ENCODE measurements around the gene LDAF1.
"Not testable (repeated sequence)": the region's sequence is repeated elsewhere in the genome, so short reads cannot be mapped to it uniquely, and the experiment has no call there.

LDAF1 gene

DNA sequence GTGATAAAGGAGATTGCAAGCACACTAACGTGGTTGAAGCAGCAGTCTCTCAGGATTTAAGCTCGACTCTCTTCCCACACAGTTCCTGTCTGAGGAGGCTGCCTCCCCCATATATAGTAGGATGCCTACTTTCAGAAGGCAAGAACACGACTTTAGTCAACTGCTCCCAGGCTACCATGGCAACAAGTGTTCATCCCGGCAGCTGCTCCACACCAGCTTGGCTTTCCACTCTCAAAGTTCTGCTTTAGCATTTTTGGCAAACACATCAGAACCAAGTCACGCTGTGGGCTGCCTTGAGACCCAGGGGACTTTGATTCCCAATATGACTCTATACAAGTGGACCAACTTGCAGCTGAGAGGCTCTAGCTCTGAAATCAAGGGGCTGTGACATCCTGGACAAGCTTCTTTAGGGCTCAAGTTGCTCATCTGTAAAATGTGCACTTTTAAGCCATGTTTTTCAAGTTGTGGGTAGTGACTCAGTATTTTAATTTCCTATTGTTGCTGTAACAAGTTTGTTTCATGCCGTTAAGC is 36.4 kb downstream of the LDAF1 start:
- no peak for DNase-seq (ENCODE audit: low read depth in 2 of 3, low spot score in 1 of 3)

DNA sequence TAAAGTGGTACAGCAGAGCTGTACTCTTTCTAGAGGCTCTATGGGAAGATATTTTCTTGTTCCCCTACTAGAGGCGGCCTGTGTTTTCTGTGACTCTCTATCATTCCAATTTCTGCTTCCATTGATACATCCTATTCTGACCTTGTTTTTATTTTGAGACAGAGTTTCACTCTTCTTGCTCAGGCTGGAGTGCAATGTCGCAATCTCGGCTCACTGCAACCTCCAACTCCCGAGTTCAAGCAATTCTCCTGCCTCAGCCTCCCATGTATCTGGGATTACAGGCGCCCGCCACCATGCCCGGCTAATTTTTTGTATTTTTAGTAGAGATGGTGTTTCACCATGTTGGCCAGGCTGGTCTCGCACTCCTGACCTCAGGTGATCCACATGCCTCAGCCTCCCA is 36.9 kb downstream of the LDAF1 start:
- DNase-seq (ENCODE audit: low read depth in 2 of 3, low spot score in 1 of 3): not testable (repeated sequence)

DNA sequence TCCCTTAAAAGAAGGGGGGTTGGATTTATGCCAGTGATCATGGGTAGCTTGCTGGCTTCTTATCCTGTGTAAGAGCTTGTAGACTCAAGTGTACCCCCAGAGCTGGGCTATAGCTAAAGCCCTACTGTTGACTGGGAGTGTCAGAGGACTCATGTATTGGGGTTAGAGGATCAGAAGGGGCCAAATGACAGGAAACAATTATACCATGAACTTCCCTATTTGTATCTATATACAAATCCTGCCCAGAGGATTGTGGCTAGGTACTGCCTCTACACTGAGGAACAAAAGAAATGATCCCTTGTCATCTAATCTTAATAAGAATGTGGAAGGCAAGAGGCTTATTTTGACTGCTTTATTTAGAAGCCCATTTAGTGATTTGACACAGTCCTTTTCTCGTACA is 38.6 kb downstream of the LDAF1 start:
- no peak for DNase-seq (ENCODE audit: low read depth in 2 of 3, low spot score in 1 of 3)

GRCh38 chr16:21197621-21198020 is 39.1 kb downstream of the LDAF1 start:
- DNase-seq (ENCODE audit: low read depth in 2 of 3, low spot score in 1 of 3): no peak

DNA sequence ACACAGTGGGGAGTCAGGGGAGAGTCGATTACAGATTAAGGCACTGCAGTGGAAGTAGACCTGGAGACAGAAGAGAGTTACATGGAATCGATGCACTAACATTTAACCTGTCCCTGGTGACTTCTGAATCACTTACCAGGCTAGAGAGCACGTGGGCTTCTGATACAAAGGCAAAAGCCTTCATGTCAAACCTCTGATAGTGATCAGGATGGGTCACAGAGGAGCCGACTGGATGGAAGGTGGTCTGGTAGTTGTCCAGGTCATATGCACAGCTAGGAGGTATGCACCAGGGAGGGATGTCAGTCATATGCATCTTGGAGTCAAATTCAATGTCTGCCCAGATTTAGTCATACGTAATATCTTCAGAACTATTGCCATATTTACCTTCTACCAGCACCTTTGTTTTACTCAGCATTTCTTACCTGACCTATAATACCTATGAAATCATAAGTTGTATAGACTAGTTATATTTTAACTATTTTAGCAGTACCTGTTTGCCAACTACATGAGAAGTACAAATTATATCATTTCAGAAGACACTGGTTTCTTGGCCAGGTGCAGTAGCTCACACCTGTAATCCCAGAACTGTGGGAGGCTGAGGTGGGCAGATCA is 41.2 kb downstream of the LDAF1 start:
- DNase-seq (ENCODE audit: low read depth in 2 of 3, low spot score in 1 of 3): no peak

DNA sequence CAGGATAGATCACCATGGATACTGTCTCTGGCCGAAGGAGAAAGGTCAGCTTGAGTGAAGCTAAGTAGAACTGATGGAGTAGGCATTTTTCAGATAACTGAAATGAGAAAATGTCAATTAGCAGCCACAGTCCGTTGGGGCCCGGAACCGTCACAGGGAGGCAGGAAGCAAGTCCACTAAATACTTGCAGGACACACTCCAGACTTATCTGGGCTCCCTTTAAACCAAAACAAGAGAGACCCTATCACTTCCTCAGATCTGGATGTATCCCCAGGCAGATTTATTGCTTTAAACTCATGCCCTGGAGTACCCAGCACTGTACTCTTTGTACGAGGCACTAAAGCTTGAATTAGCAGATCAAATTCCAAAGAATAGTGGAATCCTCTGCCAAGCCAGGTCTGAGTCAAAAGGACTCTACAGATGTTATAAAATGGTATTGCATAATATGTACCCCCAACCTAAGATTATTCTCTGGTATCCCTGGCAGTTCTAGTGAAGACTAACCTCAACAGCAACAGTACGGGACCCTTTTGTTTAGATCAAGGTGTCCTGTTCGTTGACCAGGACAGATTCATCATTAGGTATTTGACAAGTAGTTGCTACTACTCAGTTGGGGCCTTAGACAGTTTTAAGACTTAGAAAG is 44.8 kb downstream of the LDAF1 start:
- DNase-seq (ENCODE audit: low read depth in 2 of 3, low spot score in 1 of 3): no peak

- DNase-seq (ENCODE audit: low read depth in 2 of 3, low spot score in 1 of 3): no peak
Observed at GRCh38 chr16:21205303-21205702, 46.8 kb downstream of the LDAF1 start.

DNA sequence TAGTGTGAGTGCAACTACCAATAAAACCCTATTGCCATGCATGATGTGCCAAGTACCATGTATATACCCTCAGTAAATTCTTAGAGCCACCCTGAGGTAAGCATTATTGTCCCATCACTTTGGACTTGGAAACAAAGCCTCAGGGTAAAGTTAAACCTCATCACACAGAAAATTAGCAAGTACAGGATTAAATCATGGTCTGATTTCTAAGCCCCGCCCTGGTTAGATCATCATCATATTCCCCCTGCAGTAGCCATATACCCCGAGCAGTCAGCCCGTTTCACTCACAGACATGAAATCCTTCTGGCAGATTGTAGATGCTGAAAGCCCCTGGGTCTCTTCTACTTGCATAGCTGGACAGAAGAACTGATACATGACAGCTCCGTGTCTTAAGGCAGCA is 48.1 kb downstream of the LDAF1 start:
- no peak for DNase-seq (ENCODE audit: low read depth in 2 of 3, low spot score in 1 of 3)

DNA sequence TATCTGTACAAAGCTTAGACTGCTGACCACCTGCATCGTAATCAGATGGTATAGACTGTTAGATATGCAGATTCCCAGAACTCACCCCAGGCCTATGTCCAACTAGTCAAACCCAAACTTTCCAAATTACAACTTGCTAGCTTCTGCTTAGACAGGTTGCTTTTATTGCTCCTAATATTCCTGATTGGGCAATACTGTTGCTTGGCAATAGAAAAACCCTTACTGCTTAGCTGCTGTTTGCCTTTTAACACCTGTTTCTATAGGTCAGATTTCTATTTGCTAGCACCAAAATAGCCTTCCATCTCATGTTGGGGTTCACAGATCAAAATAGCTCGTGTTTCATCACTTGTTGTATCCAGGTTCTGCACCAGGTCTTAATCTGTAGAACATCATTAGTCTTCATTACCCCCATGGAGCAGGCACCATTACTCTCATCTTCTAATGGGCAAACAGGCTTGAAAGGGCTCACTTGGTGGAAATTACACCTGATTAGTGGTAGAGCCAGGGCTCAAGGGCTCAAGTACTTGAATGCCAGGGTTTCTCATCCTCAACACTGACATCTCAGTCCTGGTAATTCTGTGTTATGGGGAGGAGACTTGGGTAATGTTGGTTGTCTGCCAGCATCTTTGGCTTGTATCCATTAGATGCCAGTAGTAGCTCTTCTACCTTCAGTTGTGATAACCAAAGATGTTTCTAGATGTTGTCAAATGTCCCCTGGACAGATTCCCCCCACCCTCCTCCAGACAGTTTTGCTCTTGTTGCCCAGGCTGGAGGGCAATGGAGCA is 50.2 kb downstream of the LDAF1 start:
- no peak for DNase-seq (ENCODE audit: low read depth in 2 of 3, low spot score in 1 of 3)

DNA sequence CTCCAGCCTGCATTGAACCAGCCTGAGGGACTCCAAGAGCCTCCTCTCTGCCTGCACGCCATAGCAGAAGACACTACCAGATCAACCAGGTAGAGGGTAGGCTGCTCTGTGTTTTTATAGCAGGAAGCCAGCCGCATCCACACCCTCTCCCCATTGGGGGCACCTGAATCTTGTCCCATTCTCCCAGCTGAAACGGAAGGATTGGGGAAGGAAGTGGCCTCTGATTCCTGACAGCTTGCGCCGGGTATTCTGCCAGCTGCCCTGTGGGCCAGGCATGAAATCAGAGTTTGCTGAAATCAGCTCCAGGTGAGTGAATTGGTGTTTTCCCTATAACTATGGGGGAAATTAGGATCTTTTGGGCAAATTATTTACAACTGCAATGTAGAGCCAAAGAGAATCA is 53.0 kb downstream of the LDAF1 start, which contains the start of gene ZP2:
Gene ZP2 (minus strand): TSS at position 89 of the 400 bp plus-strand sequence. CDS start 27 bp downstream, at position 62.
- DNase-seq (ENCODE audit: low read depth in 2 of 3, low spot score in 1 of 3): no peak

DNA sequence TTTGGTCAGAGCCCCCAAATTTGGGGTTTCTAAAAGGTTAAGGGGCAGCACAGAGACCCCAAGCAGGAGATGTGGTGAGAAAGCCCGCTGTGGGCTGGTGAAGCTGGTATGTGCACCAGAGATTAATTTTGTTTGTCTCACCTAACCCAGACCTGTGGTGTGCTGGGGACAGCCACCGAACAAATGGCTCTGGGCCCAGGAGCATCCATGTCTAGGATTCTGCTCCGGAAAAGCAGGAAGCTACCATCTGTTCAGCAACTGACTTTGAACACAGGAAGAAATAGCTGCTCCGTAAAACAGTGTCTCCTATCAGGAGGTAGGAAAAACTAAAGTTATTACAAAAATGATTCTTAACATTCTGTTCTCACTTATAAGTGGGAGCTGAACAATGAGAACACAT is 55.6 kb downstream of the LDAF1 start:
- no peak for DNase-seq (ENCODE audit: low read depth in 2 of 3, low spot score in 1 of 3)

DNA sequence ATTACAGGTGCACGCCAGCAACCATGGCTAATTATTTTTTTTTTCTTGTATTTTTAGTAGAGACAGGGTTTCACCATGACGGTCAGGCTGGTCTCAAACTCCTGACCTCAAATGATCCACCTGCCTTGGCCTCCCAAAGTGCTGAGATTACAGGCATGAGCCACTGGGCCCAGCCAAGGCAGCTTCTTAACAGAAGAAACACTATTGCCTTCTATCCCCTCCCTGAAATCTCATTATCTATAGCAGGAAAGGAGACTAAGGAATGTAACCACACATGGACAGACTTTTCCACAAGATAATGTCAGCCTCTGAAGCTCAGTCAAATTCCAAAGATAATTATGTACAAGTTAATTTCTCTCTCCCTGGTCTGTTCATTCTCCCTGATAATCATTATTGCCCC is 58.6 kb downstream of the LDAF1 start:
- DNase-seq (ENCODE audit: low read depth in 2 of 3, low spot score in 1 of 3): no peak

DNA sequence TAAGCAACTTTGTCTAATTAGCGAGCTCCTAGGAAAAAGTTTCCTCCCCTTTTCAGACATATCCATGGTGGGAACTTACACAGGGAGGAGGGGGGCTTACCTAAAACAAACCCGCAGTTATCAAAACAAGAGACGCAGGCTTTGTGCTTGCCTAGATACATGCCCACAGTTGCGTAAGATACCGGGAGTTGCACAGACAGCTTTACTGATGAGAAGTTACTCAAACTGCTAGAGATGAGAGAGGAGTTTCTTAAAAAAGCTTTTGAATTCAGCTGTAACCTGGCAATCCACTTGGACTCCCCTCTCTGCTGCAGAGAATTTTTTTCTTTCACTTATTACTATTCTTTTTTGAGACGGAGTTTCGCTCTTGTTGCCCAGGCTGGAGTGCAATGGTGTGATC is 59.7 kb downstream of the LDAF1 start:
- no peak for DNase-seq (ENCODE audit: low read depth in 2 of 3, low spot score in 1 of 3)

DNA sequence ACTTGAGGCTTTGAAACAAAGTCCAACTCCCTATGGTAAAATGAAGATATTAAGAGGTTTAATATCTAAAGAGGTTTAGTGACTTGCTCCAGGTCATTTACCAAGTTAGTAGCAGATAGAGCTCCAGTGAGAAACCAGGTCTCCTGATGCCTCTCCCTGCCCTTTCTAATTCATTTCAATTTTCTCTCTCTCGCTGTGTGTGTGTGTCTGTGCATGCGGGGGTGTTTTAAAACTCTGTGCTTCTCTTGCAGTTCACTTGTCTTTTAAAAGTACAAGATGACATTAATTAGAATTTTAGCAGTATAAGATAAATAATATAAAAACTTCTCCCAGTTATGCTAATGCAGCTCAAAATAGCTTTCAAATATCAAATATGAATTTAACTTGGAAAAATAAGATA is 61.1 kb downstream of the LDAF1 start:
- DNase-seq (ENCODE audit: low read depth in 2 of 3, low spot score in 1 of 3): no peak

- no peak for DNase-seq (ENCODE audit: low read depth in 2 of 3, low spot score in 1 of 3)
Observed at GRCh38 chr16:21222495-21223337, 64.2 kb downstream of the LDAF1 start.

GRCh38 chr16:21223787-21224186 is 65.3 kb downstream of the LDAF1 start:
- DNase-seq (ENCODE audit: low read depth in 2 of 3, low spot score in 1 of 3): no peak

DNA sequence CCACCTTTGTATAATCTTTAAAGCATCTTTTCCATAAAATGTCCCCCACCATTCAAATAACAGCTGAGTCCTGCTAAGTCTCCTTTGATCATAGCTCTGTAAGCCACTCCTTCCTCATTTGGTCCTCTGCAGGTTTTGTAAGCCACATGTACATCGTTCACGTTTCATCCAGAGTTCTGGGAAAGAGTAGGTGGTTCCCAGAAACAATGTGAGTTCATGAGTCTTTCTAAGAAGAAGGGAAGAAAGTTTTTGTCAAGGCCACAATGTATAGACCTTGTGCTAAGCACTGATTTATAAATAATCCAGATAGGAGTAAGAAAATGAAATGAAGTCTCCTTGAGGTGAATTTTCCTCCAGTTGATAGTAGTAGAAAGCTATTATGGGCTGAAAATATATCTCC is 66.3 kb downstream of the LDAF1 start:
- DNase-seq (ENCODE audit: low read depth in 2 of 3, low spot score in 1 of 3): peak in 1 of 3 donors; percentile 3

GRCh38 chr16:21226749-21227148 is 68.3 kb downstream of the LDAF1 start:
- no peak for DNase-seq (ENCODE audit: low read depth in 2 of 3, low spot score in 1 of 3)

DNA sequence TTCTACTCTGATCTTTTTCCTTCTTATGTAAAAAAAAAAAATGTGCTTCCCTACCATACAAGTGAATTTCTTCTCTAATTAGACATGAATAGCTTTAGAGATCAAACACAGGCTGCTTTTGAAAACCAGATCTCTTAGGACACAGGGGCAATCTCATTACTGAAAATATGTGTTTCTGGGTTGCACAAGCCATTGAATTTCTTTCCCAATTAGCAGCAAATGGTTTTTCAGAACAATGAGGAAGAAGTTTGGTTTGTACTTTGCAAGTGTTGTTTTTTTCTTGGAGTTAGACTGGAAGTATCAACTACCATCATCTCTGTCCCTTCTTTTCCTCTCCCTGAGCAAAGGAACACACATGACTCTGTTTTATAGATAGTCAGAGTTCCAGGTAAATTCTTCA is 69.4 kb downstream of the LDAF1 start:
- no peak for DNase-seq (ENCODE audit: low read depth in 2 of 3, low spot score in 1 of 3)

DNA sequence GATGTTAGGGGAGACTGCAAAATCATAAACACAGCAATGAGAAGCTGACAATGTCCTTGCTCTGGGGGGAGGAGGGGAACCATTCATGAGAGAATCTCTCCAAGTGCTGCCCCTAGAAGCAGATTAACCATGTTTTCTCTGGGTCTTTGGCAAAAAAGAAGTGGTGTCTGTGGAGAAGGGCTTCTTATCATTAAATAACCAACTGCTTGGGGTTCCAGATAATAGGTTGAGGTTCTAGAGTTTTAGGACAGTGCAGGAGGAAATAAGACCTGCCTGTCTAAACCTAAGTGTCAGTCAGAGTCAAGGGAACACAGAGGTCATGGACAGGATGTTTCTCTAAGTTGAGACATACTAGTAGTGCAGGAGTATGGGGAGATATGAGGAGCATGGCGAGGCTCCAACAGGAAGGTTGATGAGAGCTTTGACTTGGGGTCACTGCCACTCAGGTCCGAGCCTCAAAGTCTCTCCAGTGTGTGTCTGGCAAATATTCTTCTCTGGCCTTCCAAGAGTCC is 69.9 kb downstream of the LDAF1 start:
- DNase-seq (ENCODE audit: low read depth in 2 of 3, low spot score in 1 of 3): no peak

All from stimulated activated CD4-positive, alpha-beta T cell treated with anti-CD3 and anti-CD28 coated beads, Interleukin-12 subunit alpha, Interleukin-12 subunit beta, amount 100 ng/mL, for 48 hours (primary cell).